ENCODE data around the gene DNHD1.

DNA sequence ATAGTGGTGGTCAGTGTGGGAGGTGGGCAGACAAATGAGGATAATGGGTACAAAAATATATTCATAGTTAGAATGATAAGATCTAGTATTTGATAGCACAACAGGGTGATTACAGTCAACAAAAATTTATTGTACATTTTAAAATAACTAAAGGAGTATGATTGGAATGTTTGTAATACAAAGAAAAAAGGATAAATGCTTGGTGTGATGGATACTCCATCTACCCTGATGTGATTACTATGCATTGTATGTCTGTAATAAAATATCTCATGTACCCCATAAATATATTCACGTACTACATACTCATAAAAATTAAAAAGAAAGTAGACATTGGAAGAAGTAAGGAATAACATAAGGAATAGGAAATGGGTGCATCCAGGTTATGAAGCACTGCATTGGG lies 90.9 kb downstream of the DNHD1 start:
- TF ChIP-seq POLR2AphosphoS5 (IDR thresholded peaks at IDR 0.05; ENCODE audit: low read depth, low read length) (no peak), POLR2A (IDR thresholded peaks at IDR 0.05; ENCODE audit: low read depth, low read length) (no peak), TAF1 (IDR thresholded peaks at IDR 0.05; ENCODE audit: borderline replicate concordance, low read depth, low read length) (no peak)

Data from GM12892 (cell line).